Mucosa of rectum (tissue), 2 donors: ENCODE results near the gene MOB3A.

Source experiments
- H3K27ac ChIP-seq, 2 donors: one replicate each; pipeline ENCODE4 v1.7.0; 2013; ENCODE audit warnings: inconsistent platforms in 2 of 2, low read depth in 2 of 2, low read length in 2 of 2
- H3K27me3 ChIP-seq, 2 donors: one replicate each; pipeline ENCODE4 v1.7.0; 2013; ENCODE audit warnings: low read length in 2 of 2; ENCODE audit not compliant: control insufficient read depth in 2 of 2, insufficient read depth in 2 of 2
- H3K36me3 ChIP-seq, 2 donors: one replicate each; pipeline ENCODE4 v1.7.0; 2013; ENCODE audit warnings: low read length in 2 of 2; ENCODE audit not compliant: control insufficient read depth in 2 of 2, insufficient read depth in 2 of 2
- H3K4me1 ChIP-seq, 2 donors: one replicate each; pipeline ENCODE4 v1.7.0; 2013; ENCODE audit warnings: low read length in 2 of 2, mild to moderate bottlenecking in 1 of 2; ENCODE audit not compliant: control insufficient read depth in 2 of 2, insufficient read depth in 2 of 2
- H3K4me3 ChIP-seq, 2 donors: one replicate each; pipeline ENCODE4 v1.7.0; 2013; ENCODE audit warnings: low read length in 2 of 2
- H3K9ac ChIP-seq, 2 donors: one replicate each; pipeline ENCODE4 v1.7.0; 2013; ENCODE audit warnings: low read length in 2 of 2, low read depth in 1 of 2, mild to moderate bottlenecking in 1 of 2
- H3K9me3 ChIP-seq, 2 donors: one replicate each; pipeline ENCODE4 v1.7.0; 2013; ENCODE audit warnings: low read length in 2 of 2; ENCODE audit not compliant: control insufficient read depth in 2 of 2
- donor health status: healthy.
- donor health status: Normal muscosa, but diverticular disease.

The MOB3A gene

GRCh38 chr19:2123682-2124387, 27.7 kb upstream of the MOB3A start:
- Histone ChIP-seq H3K9me3 (no peaks in the 10 kb centered on the region), H3K27me3 (no peaks in the 10 kb centered on the region), H3K27ac (no peak overlapping the region), H3K4me3 (no peak overlapping the region), H3K36me3 (peaks cover 64 to 66% of the 10 kb centered on the region in 2 donors), H3K9ac (no peak overlapping the region), H3K4me1 (no peaks in the 10 kb centered on the region)

GRCh38 chr19:2122982-2123381, 26.9 kb upstream of the MOB3A start:
- Histone ChIP-seq H3K4me1 (no peaks in the 10 kb centered on the region), H3K27ac (no peak overlapping the region), H3K36me3 (peaks cover 70 to 72% of the 10 kb centered on the region in 2 donors), H3K27me3 (no peaks in the 10 kb centered on the region), H3K9ac (no peak overlapping the region), H3K9me3 (no peaks in the 10 kb centered on the region), H3K4me3 (no peak overlapping the region)

GRCh38 chr19:2122251-2122650, 26.1 kb upstream of the MOB3A start:
- Histone ChIP-seq H3K4me1 (no peaks in the 10 kb centered on the region), H3K4me3 (no peak overlapping the region), H3K9me3 (no peaks in the 10 kb centered on the region), H3K9ac (no peak overlapping the region), H3K36me3 (peaks cover 71 to 72% of the 10 kb centered on the region in 2 donors), H3K27me3 (no peaks in the 10 kb centered on the region), H3K27ac (no peak overlapping the region)

- Histone ChIP-seq H3K4me1 (no peaks in the 10 kb centered on the region), H3K36me3 (peaks cover 71 to 72% of the 10 kb centered on the region in 2 donors)
Measured at GRCh38 chr19:2121416-2122051, 25.4 kb upstream of the MOB3A start.

DNA sequence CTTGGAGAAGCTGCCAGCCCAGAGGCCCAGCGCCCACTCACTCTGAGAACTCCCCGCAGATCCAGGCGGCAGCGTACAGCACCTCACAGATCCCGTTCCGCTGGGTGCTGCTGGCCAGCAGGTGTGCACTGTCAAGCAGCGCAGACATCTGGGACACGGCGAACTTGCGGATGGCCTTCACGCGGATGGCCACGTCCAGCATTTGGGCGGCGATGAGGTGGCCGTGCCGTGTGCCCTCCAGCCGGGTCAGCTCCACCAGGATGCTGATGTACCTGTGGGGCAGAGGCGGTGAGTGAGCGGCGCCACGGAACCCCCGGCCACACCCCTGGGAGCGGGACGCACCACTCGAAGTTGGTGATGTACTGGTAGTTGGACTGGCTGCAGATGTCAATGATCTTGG, 24.7 kb upstream of the MOB3A start:
- Histone ChIP-seq H3K4me3 (no peak overlapping the region), H3K4me1 (no peaks in the 10 kb centered on the region), H3K36me3 (peaks cover 76 to 79% of the 10 kb centered on the region in 2 donors), H3K9me3 (no peaks in the 10 kb centered on the region), H3K9ac (no peak overlapping the region), H3K27ac (no peak overlapping the region), H3K27me3 (no peaks in the 10 kb centered on the region)

More at GRCh38 chr19:2121416-2122051, 25.4 kb upstream of the MOB3A start:
- Histone ChIP-seq H3K9ac (no peak overlapping the region), H3K9me3 (no peaks in the 10 kb centered on the region), H3K4me3 (no peak overlapping the region), H3K27ac (no peak overlapping the region), H3K27me3 (no peaks in the 10 kb centered on the region)

- Histone ChIP-seq H3K9ac (no peak overlapping the region), H3K9me3 (no peaks in the 10 kb centered on the region), H3K4me3 (no peak overlapping the region), H3K27me3 (no peaks in the 10 kb centered on the region), H3K4me1 (no peaks in the 10 kb centered on the region), H3K27ac (no peak overlapping the region), H3K36me3 (peaks cover 82 to 85% of the 10 kb centered on the region in 2 donors)
Measured at GRCh38 chr19:2119921-2120785, 24.0 kb upstream of the MOB3A start.

DNA sequence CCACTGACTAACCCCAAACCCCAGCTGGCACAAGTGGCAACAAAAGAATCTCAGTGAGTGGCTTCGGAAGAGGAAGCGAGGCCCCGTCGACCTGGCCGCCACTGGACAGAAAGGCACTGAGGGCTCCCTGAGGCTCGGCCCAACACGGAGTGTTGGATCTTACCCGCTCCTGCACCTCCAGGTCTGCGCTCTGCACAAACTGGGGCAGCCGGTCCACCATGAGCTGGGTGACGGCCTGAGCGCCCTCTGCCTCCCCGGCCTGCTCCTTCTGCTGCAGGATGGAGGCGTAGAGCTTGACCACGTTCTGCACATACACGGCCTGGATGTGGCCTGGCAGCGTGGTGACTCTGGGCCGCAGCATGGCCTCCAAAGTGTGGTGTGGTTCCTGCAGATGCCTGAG, 22.3 kb upstream of the MOB3A start:
- H3K27me3 ChIP-seq, result no peaks in the 10 kb centered on the region
- H3K9me3 ChIP-seq, result no peaks in the 10 kb centered on the region
- no peak overlapping the region for H3K27ac ChIP-seq
- H3K4me1 ChIP-seq, result no peaks in the 10 kb centered on the region
- H3K9ac ChIP-seq, result no peak overlapping the region
- peaks cover 89 to 91% of the 10 kb centered on the region in 2 donors for H3K36me3 ChIP-seq
- H3K4me3 ChIP-seq, result no peak overlapping the region

DNA sequence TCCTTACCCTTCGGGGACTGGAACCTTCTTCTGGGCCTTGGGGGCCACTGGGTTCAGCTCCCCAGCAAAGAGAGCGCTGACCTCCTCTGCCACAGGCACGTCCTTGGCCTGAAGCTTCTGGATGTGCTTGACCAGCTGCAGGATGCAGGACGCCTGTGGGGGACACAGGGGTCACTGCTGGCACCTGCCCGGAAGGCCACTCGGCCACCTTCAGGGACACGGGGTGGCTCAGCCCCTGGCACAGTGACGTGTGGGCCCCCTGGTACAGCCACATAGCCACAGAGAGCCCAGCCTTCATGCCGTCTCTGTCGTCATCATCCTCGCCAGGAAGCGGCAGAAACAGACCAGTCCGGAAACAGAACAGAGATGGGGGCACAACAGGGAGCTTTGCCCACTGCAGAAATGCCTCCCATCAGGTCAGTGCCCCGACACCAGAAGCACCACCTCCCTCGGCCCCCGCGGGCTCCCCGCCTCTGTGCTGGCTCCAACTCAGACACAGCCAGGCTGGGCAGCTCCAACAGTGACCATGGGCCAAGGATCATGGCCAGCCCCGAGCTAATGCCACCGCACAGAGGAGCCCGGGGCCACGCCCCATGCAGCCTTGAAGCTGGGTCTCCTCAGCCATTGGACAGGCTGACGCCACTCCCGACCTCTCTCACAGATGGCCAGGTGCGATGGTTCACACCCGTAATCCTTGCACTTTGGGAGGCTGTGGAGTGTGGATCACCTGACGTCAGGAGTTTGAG, 21.3 kb upstream of the MOB3A start:
- H3K36me3 ChIP-seq, result peaks cover 85 to 88% of the 10 kb centered on the region in 2 donors
- no peaks in the 10 kb centered on the region for H3K9me3 ChIP-seq
- H3K9ac ChIP-seq, result no peak overlapping the region
- H3K4me1 ChIP-seq, result no peaks in the 10 kb centered on the region
- no peaks in the 10 kb centered on the region for H3K27me3 ChIP-seq
- no peak overlapping the region for H3K4me3 ChIP-seq
- H3K27ac ChIP-seq, result no peak overlapping the region

GRCh38 chr19:2116507-2116906, 20.4 kb upstream of the MOB3A start:
- Histone ChIP-seq H3K27me3 (no peaks in the 10 kb centered on the region), H3K9ac (no peak overlapping the region), H3K4me3 (no peak overlapping the region), H3K9me3 (no peaks in the 10 kb centered on the region), H3K27ac (no peak overlapping the region), H3K4me1 (no peaks in the 10 kb centered on the region), H3K36me3 (peaks cover 84 to 88% of the 10 kb centered on the region in 2 donors)
